GM20431 (cell line): ENCODE results near the gene PROS1.
"Not testable (repeated sequence)": the region's sequence is repeated elsewhere in the genome, so short reads cannot be mapped to it uniquely, and the experiment has no call there.

ENCODE experiments used
- in situ Hi-C: fragments of 300-500 bp; cut with MseI, MboI; formaldehyde crosslinking; loops from one replicate; pipeline ENCODE4 v1.15.0; 2020; ENCODE audit warnings: low sequenced_read_pairs; ENCODE audit not compliant: unreplicated experiment

PROS1 gene

GRCh38 chr3:93979850-93980676 lies 6.4 kb upstream of the PROS1 start, which contains the start of gene ARL13B:
Gene ARL13B (plus strand): TSS chr3:93980155. CDS start chr3:93980424, 269 bp downstream.
- in situ Hi-C loops, result no loop called here

- in situ Hi-C loops, result no loop called here
These were observed 3.7 kb downstream of the PROS1 start for GRCh38 chr3:93969997-93970396.

GRCh38 chr3:93969443-93969842 lies 4.3 kb downstream of the PROS1 start:
- in situ Hi-C loops, result no loop called here

GRCh38 chr3:93965106-93965505 lies 8.6 kb downstream of the PROS1 start:
- in situ Hi-C loops, result not testable (repeated sequence)

- in situ Hi-C loops, result no loop called here
These were observed 10.9 kb downstream of the PROS1 start for GRCh38 chr3:93962798-93963197.

GRCh38 chr3:93961489-93961888 lies 12.2 kb downstream of the PROS1 start:
- in situ Hi-C loops, result no loop called here

- in situ Hi-C loops, result no loop called here
These were observed 12.7 kb downstream of the PROS1 start for GRCh38 chr3:93961026-93961425.

- in situ Hi-C loops, result not testable (repeated sequence)
These were observed 23.7 kb downstream of the PROS1 start for GRCh38 chr3:93949958-93950357.

GRCh38 chr3:93937485-93937884 lies 36.2 kb downstream of the PROS1 start:
- in situ Hi-C loops, result not testable (repeated sequence)

GRCh38 chr3:93936549-93936948 lies 37.1 kb downstream of the PROS1 start:
- in situ Hi-C loops, result no loop called here

- in situ Hi-C loops, result no loop called here
These were observed 39.2 kb downstream of the PROS1 start for GRCh38 chr3:93934366-93935046.

- in situ Hi-C loops, result no loop called here
These were observed 42.0 kb downstream of the PROS1 start for GRCh38 chr3:93931597-93932229.

- in situ Hi-C loops, result no loop called here
These were observed 43.7 kb downstream of the PROS1 start for GRCh38 chr3:93930041-93930440.

- in situ Hi-C loops, result no loop called here
These were observed 46.9 kb downstream of the PROS1 start for GRCh38 chr3:93926789-93927188.

GRCh38 chr3:93924491-93924890 lies 49.2 kb downstream of the PROS1 start:
- in situ Hi-C loops, result no loop called here

GRCh38 chr3:93923006-93923405 lies 50.7 kb downstream of the PROS1 start:
- in situ Hi-C loops, result no loop called here

GRCh38 chr3:93917546-93918029 lies 56.1 kb downstream of the PROS1 start:
- in situ Hi-C loops, result not testable (repeated sequence)

- in situ Hi-C loops, result not testable (repeated sequence)
These were observed 60.1 kb downstream of the PROS1 start for GRCh38 chr3:93913623-93914022.

GRCh38 chr3:93911206-93911605 lies 62.5 kb downstream of the PROS1 start:
- in situ Hi-C loops, result no loop called here

GRCh38 chr3:93910097-93910496 lies 63.6 kb downstream of the PROS1 start:
- in situ Hi-C loops, result no loop called here

- in situ Hi-C loops, result no loop called here
These were observed 66.6 kb downstream of the PROS1 start for GRCh38 chr3:93907132-93907531.
